Neutrophil (primary cell): ENCODE data around the gene OR6S1.

Experiments used
- H3K27ac ChIP-seq: fragments of 200-600 bp; sonication (generic); 2 replicates; pipeline ENCODE4 v1.5.1; 2016; ENCODE audit warnings: mild to moderate bottlenecking, moderate library complexity
- H3K27me3 ChIP-seq: fragments of 200-600 bp; sonication (generic); 2 replicates; pipeline ENCODE4 v1.6.0; 2016; ENCODE audit warnings: mild to moderate bottlenecking
- H3K36me3 ChIP-seq: fragments of 200-600 bp; sonication (generic); 2 replicates; pipeline ENCODE4 v1.5.1; 2017
- H3K4me1 ChIP-seq, 2 experiments: fragments of 200-600 bp in 1 of 2; sonication (generic) in 1 of 2; 1 replicate in 1 of 2; 2 replicates in 1 of 2; pipeline versions ENCODE4 v1.5.1 to v1.6.1; 2013 to 2016; ENCODE audit warnings: low read depth in 1 of 2, low read length in 1 of 2, mild to moderate bottlenecking in 1 of 2, moderate library complexity in 1 of 2; ENCODE audit not compliant: control insufficient read depth in 1 of 2, insufficient read depth in 1 of 2
- H3K4me3 ChIP-seq, 2 experiments: fragments of 200-600 bp in 1 of 2; sonication (generic) in 1 of 2; 1 replicate in 1 of 2; 2 replicates in 1 of 2; pipeline ENCODE4 v1.5.1; 2013 to 2016; ENCODE audit warnings: low read depth in 1 of 2, low read length in 1 of 2, mild to moderate bottlenecking in 1 of 2, moderate library complexity in 1 of 2
- H3K9me3 ChIP-seq: fragments of 200-600 bp; sonication (generic); 2 replicates; pipeline ENCODE4 v1.5.1; 2016
- CTCF ChIP-seq: fragments of 200-600 bp; sonication (generic); IDR thresholded peaks from 2 replicates; pipeline ENCODE4 v1.5.1; 2016; ENCODE audit warnings: antibody characterized with exemption

The OR6S1 gene

GRCh38 chr14:20679907-20680306, 38.4 kb upstream of the OR6S1 start:
- Histone ChIP-seq H3K27ac (no peak overlapping the region), H3K36me3 (no peaks in the 10 kb centered on the region), H3K9me3 (no peaks in the 10 kb centered on the region), H3K4me3 (no peak overlapping the region), H3K4me1 (peaks cover 43 to 46% of the 10 kb centered on the region in 2 experiments), H3K27me3 (peaks cover 40% of the 10 kb centered on the region)
- TF ChIP-seq CTCF = no peak

GRCh38 chr14:20676072-20676471, 34.6 kb upstream of the OR6S1 start:
- no peak for TF ChIP-seq CTCF
- no peak overlapping the region for H3K27ac ChIP-seq
- peaks cover 19% of the 10 kb centered on the region for H3K27me3 ChIP-seq
- H3K36me3 ChIP-seq = no peaks in the 10 kb centered on the region
- H3K4me1 ChIP-seq = peaks cover 5 to 8% of the 10 kb centered on the region in 2 experiments
- no peak overlapping the region for H3K4me3 ChIP-seq
- H3K9me3 ChIP-seq = no peaks in the 10 kb centered on the region

- no peak for TF ChIP-seq CTCF
- no peak overlapping the region for H3K27ac ChIP-seq
- no peaks in the 10 kb centered on the region for H3K9me3 ChIP-seq
- H3K4me3 ChIP-seq = no peak overlapping the region
- peaks cover under 1 to 4% of the 10 kb centered on the region in 2 experiments for H3K4me1 ChIP-seq
- H3K36me3 ChIP-seq = no peaks in the 10 kb centered on the region
- peaks cover 19% of the 10 kb centered on the region for H3K27me3 ChIP-seq
Measured at GRCh38 chr14:20675669-20676068, 34.2 kb upstream of the OR6S1 start.

- Histone ChIP-seq H3K9me3 (no peaks in the 10 kb centered on the region), H3K27ac (no peak overlapping the region), H3K4me1 (no peaks in the 10 kb centered on the region), H3K4me3 (no peak overlapping the region), H3K27me3 (peaks cover 19% of the 10 kb centered on the region), H3K36me3 (no peaks in the 10 kb centered on the region)
- no peak for TF ChIP-seq CTCF
Measured at GRCh38 chr14:20671597-20672283, 30.2 kb upstream of the OR6S1 start.

- H3K27ac ChIP-seq = no peak overlapping the region
- no peaks in the 10 kb centered on the region for H3K4me1 ChIP-seq
- H3K9me3 ChIP-seq = no peaks in the 10 kb centered on the region
- peaks cover 18% of the 10 kb centered on the region for H3K27me3 ChIP-seq
- TF ChIP-seq CTCF = no peak
- no peak overlapping the region for H3K4me3 ChIP-seq
- no peaks in the 10 kb centered on the region for H3K36me3 ChIP-seq
Measured at GRCh38 chr14:20668969-20669368, 27.5 kb upstream of the OR6S1 start.
